IMR-90 (cell line): ENCODE results near the gene CSRNP3.

ENCODE experiments used
- CTCF ChIP-seq: conservative IDR thresholded peaks from 2 replicates; pipeline ENCODE4 v1.5.1; 2012; ENCODE audit warnings: mild to moderate bottlenecking, low read depth, low read length, improper control_type of control experiment
- FOS ChIP-seq: fragments of 150-350 bp; IDR thresholded peaks from 2 replicates; pipeline ENCODE4 v1.6.1; 2016; ENCODE audit warnings: low read depth, low read length
- MAFK ChIP-seq: IDR thresholded peaks from 2 replicates; pipeline ENCODE4 v1.6.1; 2012; ENCODE audit warnings: low read depth, low read length, improper control_type of control experiment
- POLR2A ChIP-seq: IDR thresholded peaks from 2 replicates; pipeline ENCODE4 v1.6.1; 2012; ENCODE audit warnings: mild to moderate bottlenecking, low read depth, low read length
- RAD21 ChIP-seq: IDR thresholded peaks from 2 replicates; pipeline ENCODE4 v1.6.1; 2012; ENCODE audit warnings: low read length, improper control_type of control experiment
- RCOR1 ChIP-seq: IDR thresholded peaks from 2 replicates; pipeline ENCODE4 v1.6.1; 2012; ENCODE audit warnings: mild to moderate bottlenecking, low read length, improper control_type of control experiment; ENCODE audit not compliant: insufficient replicate concordance
- SMC3 ChIP-seq: fragments of 150-350 bp; IDR thresholded peaks from 2 replicates; pipeline ENCODE4 v1.6.1; 2016; ENCODE audit warnings: low read depth, mild to moderate bottlenecking, antibody characterized with exemption, low read length, moderate library complexity
- USF2 ChIP-seq: fragments of 150-350 bp; IDR thresholded peaks from 2 replicates; pipeline ENCODE4 v1.6.1; 2017; ENCODE audit warnings: mild to moderate bottlenecking, antibody characterized with exemption, low read length, low read depth

GRCh38 chr2:165431014-165431413 lies 38.5 kb upstream of the CSRNP3 start:
- TF ChIP-seq SMC3 = no peak
- no peak for TF ChIP-seq RCOR1
- no peak for TF ChIP-seq POLR2A
- no peak for TF ChIP-seq CTCF
- TF ChIP-seq RAD21 = no peak
- TF ChIP-seq MAFK = no peak
- TF ChIP-seq FOS = no peak
- no peak for TF ChIP-seq USF2
